Lung (tissue), 12 donors: ENCODE data around the gene HAUS5. TPM values are rescaled to one million over a fixed set of nuclear protein-coding genes. Genes with fewer than 3 reads are reported as not detected.
"Not testable (repeated sequence)": the region's sequence is repeated elsewhere in the genome, so short reads cannot be mapped to it uniquely, and the experiment has no call there.

ENCODE experiments used
- ATAC-seq: fragments of 200-7000 bp; cut with Tn5 transposase; one replicate; pipeline ENCODE4 v1.9.1; 2020; ENCODE audit warnings: moderate number of reproducible peaks; ENCODE audit not compliant: insufficient read depth, low FRiP score
- DNase-seq, 3 donors: peaks; one replicate each; pipeline ENCODE4 v3.0.0-alpha.2; 2013 to 2017
- H3K27ac ChIP-seq, 2 donors: one replicate each; pipeline ENCODE4 v1.5.1; 2013; ENCODE audit warnings: mild to moderate bottlenecking in 2 of 2, moderate library complexity in 2 of 2, control low read depth in 1 of 2, inconsistent platforms in 1 of 2, low read depth in 1 of 2, low read length in 1 of 2
- H3K27me3 ChIP-seq, 3 donors: one replicate each; pipeline ENCODE4 v1.5.1; 2013; ENCODE audit warnings: low read length in 2 of 3; ENCODE audit not compliant: control insufficient read depth in 3 of 3, insufficient read depth in 3 of 3
- H3K36me3 ChIP-seq, 4 donors: one replicate each; pipeline ENCODE4 v1.5.1; 2013; ENCODE audit warnings: low read length in 4 of 4, mild to moderate bottlenecking in 1 of 4, moderate library complexity in 1 of 4; ENCODE audit not compliant: control insufficient read depth in 4 of 4, insufficient read depth in 4 of 4
- H3K4me1 ChIP-seq, 5 donors: one replicate each; pipeline ENCODE4 v1.5.1; 2013; ENCODE audit warnings: low read length in 5 of 5, mild to moderate bottlenecking in 2 of 5, moderate library complexity in 1 of 5; ENCODE audit not compliant: control insufficient read depth in 5 of 5, insufficient read depth in 5 of 5
- H3K4me3 ChIP-seq: one replicate; pipeline ENCODE4 v1.5.1; 2013; ENCODE audit warnings: mild to moderate bottlenecking, control low read depth, moderate library complexity
- H3K9ac ChIP-seq, 2 donors: one replicate each; pipeline ENCODE4 v1.5.1; 2013; ENCODE audit warnings: low read length in 2 of 2, control low read depth in 1 of 2; ENCODE audit not compliant: insufficient read depth in 1 of 2
- H3K9me3 ChIP-seq, 4 donors: one replicate each; pipeline ENCODE4 v1.5.1; 2013; ENCODE audit warnings: low read length in 3 of 4, mild to moderate bottlenecking in 1 of 4, moderate library complexity in 1 of 4; ENCODE audit not compliant: control insufficient read depth in 4 of 4, insufficient read depth in 3 of 4
- WGBS, 2 donors: extraction: QIAGEN DNeasy Blood & Tissue Kit; methylation state at CpG; one replicate each; pipeline ENCODE4 v1.1.7; 2013; 5-methylcytosine and 5-hydroxymethylcytosine counted together
- polyA plus RNA-seq, 2 donors: library from polyadenylated mRNA; stranded (reverse); fragments of 200-250 nt; gene quantifications; one replicate each; pipeline ENCODE4 v1.2.1, GENCODE V29; 2013
- total RNA-seq, 2 donors: library from RNA; depleted of rRNA in 1 of 2; stranded (reverse); fragments of >200 nt in 1 of 2; gene quantifications; one replicate each; pipeline ENCODE4 v1.2.1, GENCODE V29; 2014 to 2021
- TF ChIP-seq, protein P1 (sequence below): IDR thresholded peaks from 2 replicates; pipeline ENCODE4 v1.5.1; 2012; ENCODE audit warnings: mild to moderate bottlenecking; ENCODE audit errors: control extremely low read depth, extremely low read depth
- donor health status: control.
- donor health status: control.
- donor health status: Bipolar disorder and iron deficiency.
- donor health status: healthy.
- donor health status: DM: yes; HTN: yes; CAD: no.

HAUS5 gene
- total and polyA plus RNA-seq, 4 donors: 6.0 to 16.5 (median 14.8) TPM

GRCh38 chr19:35595928-35596327 lies 16.6 kb upstream of the HAUS5 start:
- no peak overlapping the region for H3K9ac ChIP-seq
- no peak overlapping the region for H3K27ac ChIP-seq
- H3K36me3 ChIP-seq: no peaks in the 10 kb centered on the region
- no peaks in the 10 kb centered on the region for H3K4me1 ChIP-seq
- H3K27me3 ChIP-seq: peaks cover 0 to 3% (median 0%) of the 10 kb centered on the region in 3 donors
- H3K9me3 ChIP-seq: no peaks in the 10 kb centered on the region
- no peak for DNase-seq
- ATAC-seq: no peak
- 100% methylated on average over 1 of the region's 1 CpG for WGBS, 2 donors
- H3K4me3 ChIP-seq: no peak overlapping the region
- TF ChIP-seq, protein P1, sequence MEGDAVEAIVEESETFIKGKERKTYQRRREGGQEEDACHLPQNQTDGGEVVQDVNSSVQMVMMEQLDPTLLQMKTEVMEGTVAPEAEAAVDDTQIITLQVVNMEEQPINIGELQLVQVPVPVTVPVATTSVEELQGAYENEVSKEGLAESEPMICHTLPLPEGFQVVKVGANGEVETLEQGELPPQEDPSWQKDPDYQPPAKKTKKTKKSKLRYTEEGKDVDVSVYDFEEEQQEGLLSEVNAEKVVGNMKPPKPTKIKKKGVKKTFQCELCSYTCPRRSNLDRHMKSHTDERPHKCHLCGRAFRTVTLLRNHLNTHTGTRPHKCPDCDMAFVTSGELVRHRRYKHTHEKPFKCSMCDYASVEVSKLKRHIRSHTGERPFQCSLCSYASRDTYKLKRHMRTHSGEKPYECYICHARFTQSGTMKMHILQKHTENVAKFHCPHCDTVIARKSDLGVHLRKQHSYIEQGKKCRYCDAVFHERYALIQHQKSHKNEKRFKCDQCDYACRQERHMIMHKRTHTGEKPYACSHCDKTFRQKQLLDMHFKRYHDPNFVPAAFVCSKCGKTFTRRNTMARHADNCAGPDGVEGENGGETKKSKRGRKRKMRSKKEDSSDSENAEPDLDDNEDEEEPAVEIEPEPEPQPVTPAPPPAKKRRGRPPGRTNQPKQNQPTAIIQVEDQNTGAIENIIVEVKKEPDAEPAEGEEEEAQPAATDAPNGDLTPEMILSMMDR: no peak

DNA sequence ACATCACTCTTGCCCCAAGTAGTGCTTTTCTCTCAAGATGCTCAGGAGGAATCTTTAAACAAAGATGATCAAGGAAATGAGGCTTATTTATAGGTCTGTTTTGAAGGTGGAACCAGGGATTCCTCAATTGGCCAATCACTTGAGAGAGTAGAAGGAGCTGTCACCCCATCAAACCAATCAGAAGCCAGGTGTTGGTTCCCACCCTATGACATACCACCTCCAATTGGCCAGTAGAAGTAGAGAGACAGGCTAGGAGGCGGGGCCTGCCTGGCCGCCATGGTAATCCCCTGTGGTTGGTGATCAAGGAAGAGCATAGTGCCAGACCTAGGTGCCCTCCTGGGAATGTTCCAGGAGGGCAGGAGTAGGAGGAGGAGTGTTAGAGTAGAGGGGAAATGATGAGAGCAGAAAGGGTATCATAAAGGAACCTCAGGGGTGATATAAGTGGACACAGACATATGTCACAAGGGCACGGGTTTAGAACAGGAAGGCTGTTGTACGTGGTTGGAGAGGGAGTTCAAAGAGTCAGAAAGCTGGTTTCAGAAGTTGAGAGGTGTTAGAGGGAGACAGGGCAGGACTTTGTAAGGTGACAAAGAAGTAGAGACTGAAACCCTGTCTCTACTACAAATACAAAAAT lies 16.1 kb upstream of the HAUS5 start:
- no peaks in the 10 kb centered on the region for H3K4me1 ChIP-seq
- no peak for ATAC-seq
- no peak overlapping the region for H3K9ac ChIP-seq
- WGBS, 2 donors: 58 to 66% methylated on average over 4 of the region's 4 CpGs
- no peaks in the 10 kb centered on the region for H3K36me3 ChIP-seq
- no peak overlapping the region for H3K4me3 ChIP-seq
- no peak overlapping the region for H3K27ac ChIP-seq
- peaks cover 0 to 3% (median 0%) of the 10 kb centered on the region in 3 donors for H3K27me3 ChIP-seq
- TF ChIP-seq, protein P1: no peak
- no peak for DNase-seq
- no peaks in the 10 kb centered on the region for H3K9me3 ChIP-seq

- Histone ChIP-seq H3K9ac (no peak overlapping the region), H3K27me3 (peaks cover 0 to 2% (median 0%) of the 10 kb centered on the region in 3 donors), H3K27ac (no peak overlapping the region), H3K4me1 (no peaks in the 10 kb centered on the region), H3K36me3 (no peaks in the 10 kb centered on the region), H3K9me3 (peaks cover 0 to under 1% (median 0%) of the 10 kb centered on the region in 4 donors), H3K4me3 (no peak overlapping the region)
- ATAC-seq (no peak), DNase-seq (no peak)
- TF ChIP-seq, protein P1: no peak
- WGBS, 2 donors: 91 to 94% methylated on average over 3 of the region's 3 CpGs
Observed at GRCh38 chr19:35601971-35602370, 10.6 kb upstream of the HAUS5 start.

GRCh38 chr19:35604436-35604835 lies 8.1 kb upstream of the HAUS5 start:
- H3K4me1 ChIP-seq, H3K4me3 ChIP-seq, DNase-seq, H3K27ac ChIP-seq, ATAC-seq, H3K27me3 ChIP-seq, H3K9ac ChIP-seq, H3K36me3 ChIP-seq, H3K9me3 ChIP-seq: not testable (repeated sequence)
- 86 to 92% methylated on average over 4 of the region's 4 CpGs for WGBS, 2 donors

GRCh38 chr19:35607170-35607569 lies 5.4 kb upstream of the HAUS5 start:
- H3K27ac ChIP-seq, H3K27me3 ChIP-seq, H3K36me3 ChIP-seq, H3K4me3 ChIP-seq, DNase-seq, H3K4me1 ChIP-seq, ATAC-seq, H3K9ac ChIP-seq, H3K9me3 ChIP-seq: not testable (repeated sequence)
- WGBS, 2 donors: 86 to 93% methylated on average over 8 of the region's 8 CpGs
